ENCODE results near the gene PDXP. TPM values are rescaled to one million over a fixed set of nuclear protein-coding genes. Genes with fewer than 3 reads are reported as not detected.

Gene PDXP
- total RNA-seq, 1 donor from 2014 or later: 13.4 TPM

DNA sequence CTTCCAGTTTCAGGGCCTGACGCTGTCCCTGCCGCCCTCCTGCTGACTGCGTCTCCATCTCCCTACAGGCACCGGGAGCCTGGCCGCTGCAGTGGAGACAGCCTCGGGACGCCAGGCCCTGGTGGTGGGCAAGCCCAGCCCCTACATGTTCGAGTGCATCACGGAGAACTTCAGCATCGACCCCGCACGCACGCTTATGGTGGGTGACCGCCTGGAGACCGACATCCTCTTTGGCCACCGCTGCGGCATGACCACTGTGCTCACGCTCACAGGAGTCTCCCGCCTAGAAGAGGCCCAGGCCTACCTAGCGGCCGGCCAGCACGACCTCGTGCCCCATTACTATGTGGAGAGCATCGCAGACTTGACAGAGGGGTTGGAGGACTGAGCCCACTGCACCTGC, 7.0 kb downstream of the PDXP start:
- H3K9me3 Mint-ChIP-seq (ENCODE audit: unreplicated experiment): no peaks in the 10 kb centered on the region
- H3K36me3 Mint-ChIP-seq (ENCODE audit: low read depth, unreplicated experiment): peaks cover 5% of the 10 kb centered on the region
- no peak overlapping the region for H3K4me3 Mint-ChIP-seq (ENCODE audit: unreplicated experiment)
- peaks cover 5% of the 10 kb centered on the region for H3K27me3 Mint-ChIP-seq (ENCODE audit: unreplicated experiment)
- no peak overlapping the region for H3K27ac Mint-ChIP-seq (ENCODE audit: unreplicated experiment)
- TF ChIP-seq, protein P1, sequence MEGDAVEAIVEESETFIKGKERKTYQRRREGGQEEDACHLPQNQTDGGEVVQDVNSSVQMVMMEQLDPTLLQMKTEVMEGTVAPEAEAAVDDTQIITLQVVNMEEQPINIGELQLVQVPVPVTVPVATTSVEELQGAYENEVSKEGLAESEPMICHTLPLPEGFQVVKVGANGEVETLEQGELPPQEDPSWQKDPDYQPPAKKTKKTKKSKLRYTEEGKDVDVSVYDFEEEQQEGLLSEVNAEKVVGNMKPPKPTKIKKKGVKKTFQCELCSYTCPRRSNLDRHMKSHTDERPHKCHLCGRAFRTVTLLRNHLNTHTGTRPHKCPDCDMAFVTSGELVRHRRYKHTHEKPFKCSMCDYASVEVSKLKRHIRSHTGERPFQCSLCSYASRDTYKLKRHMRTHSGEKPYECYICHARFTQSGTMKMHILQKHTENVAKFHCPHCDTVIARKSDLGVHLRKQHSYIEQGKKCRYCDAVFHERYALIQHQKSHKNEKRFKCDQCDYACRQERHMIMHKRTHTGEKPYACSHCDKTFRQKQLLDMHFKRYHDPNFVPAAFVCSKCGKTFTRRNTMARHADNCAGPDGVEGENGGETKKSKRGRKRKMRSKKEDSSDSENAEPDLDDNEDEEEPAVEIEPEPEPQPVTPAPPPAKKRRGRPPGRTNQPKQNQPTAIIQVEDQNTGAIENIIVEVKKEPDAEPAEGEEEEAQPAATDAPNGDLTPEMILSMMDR (IDR thresholded peaks at IDR 0.05; ENCODE audit: unreplicated experiment): no peak
- DNase-seq (ENCODE audit: low spot score): no peak
- no peaks in the 10 kb centered on the region for H3K4me1 Mint-ChIP-seq (ENCODE audit: unreplicated experiment)

- Mint-ChIP-seq H3K9me3 (ENCODE audit: unreplicated experiment) (no peaks in the 10 kb centered on the region), H3K4me3 (ENCODE audit: unreplicated experiment) (no peak overlapping the region), H3K27ac (ENCODE audit: unreplicated experiment) (no peak overlapping the region), H3K27me3 (ENCODE audit: unreplicated experiment) (peaks cover 9% of the 10 kb centered on the region), H3K36me3 (ENCODE audit: low read depth, unreplicated experiment) (peaks cover 5% of the 10 kb centered on the region), H3K4me1 (ENCODE audit: unreplicated experiment) (no peaks in the 10 kb centered on the region)
- TF ChIP-seq, protein P1 (IDR thresholded peaks at IDR 0.05; ENCODE audit: unreplicated experiment): no peak
- DNase-seq (ENCODE audit: low spot score): no peak
Observed at GRCh38 chr22:37669586-37669985, 11.1 kb downstream of the PDXP start.

DNA sequence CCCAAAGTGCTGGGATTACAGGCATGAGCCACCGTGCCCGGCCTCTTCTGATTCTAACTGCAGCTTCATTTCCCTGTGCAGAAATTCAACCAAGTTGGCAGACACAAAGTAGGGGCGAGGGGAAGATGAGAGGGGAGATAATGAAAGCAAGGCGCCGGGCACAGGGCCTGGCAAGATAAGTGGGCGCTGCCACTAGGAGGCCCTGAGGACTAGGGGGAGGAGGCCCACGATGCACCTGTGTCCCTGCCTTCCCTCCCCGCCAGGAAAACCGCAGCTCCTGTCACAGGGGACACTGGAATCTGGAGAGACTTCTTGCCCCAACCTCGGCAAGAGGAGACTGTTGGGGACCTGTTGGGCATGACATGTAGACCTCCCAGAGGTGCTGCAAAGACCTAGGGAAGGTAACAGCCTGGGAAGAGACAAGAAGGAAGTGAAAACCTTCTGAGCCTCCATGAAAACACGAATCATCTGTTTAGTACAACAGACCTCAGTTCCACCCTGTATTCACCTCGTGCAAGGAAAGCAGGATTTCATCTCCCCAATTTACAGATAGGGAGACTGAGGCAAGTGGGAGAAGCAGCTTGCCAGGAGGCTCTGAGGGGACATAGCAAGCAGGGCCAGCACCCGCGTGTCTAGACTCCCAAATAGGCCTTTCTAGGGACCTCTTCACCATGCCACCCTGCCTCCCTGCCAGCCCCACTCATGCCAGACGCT, 13.8 kb downstream of the PDXP start:
- H3K9me3 Mint-ChIP-seq (ENCODE audit: unreplicated experiment): no peaks in the 10 kb centered on the region
- peaks cover 6% of the 10 kb centered on the region for H3K4me1 Mint-ChIP-seq (ENCODE audit: unreplicated experiment)
- no peak overlapping the region for H3K27ac Mint-ChIP-seq (ENCODE audit: unreplicated experiment)
- H3K36me3 Mint-ChIP-seq (ENCODE audit: low read depth, unreplicated experiment): no peaks in the 10 kb centered on the region
- TF ChIP-seq, protein P1 (IDR thresholded peaks at IDR 0.05; ENCODE audit: unreplicated experiment): no peak
- H3K27me3 Mint-ChIP-seq (ENCODE audit: unreplicated experiment): peaks cover 4% of the 10 kb centered on the region
- DNase-seq (ENCODE audit: low spot score): no peak
- no peak overlapping the region for H3K4me3 Mint-ChIP-seq (ENCODE audit: unreplicated experiment)

DNA sequence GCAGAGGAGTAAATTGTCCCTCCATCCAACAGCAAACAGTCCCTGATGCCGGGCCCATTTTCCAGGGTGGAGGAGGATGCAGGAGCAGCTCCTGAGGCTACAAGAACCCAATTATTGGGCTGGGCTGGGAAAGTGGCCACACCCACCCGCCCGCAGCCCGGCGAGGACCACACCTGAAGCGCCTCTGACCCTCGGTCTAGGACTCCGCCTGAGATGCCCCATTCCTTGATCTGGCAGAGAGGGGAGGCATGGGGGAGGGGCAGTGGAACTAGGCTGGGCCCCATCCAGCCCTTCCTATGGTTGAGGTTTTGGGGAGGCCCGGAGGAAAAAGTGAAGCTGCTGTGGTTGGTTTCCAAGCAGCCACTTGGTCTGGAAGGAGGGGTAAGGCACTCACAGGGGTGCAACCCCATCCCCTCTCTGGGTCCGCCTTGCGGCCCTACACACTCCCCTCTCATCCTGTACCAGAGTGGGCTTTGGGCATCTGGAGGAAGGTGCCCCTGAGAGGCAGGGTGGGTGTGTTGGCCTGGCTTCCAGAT, 14.5 kb downstream of the PDXP start:
- TF ChIP-seq, protein P1 (IDR thresholded peaks at IDR 0.05; ENCODE audit: unreplicated experiment): no peak
- Mint-ChIP-seq H3K27me3 (ENCODE audit: unreplicated experiment) (peaks cover 5% of the 10 kb centered on the region), H3K4me3 (ENCODE audit: unreplicated experiment) (no peak overlapping the region), H3K27ac (ENCODE audit: unreplicated experiment) (no peak overlapping the region), H3K9me3 (ENCODE audit: unreplicated experiment) (no peaks in the 10 kb centered on the region), H3K4me1 (ENCODE audit: unreplicated experiment) (peaks cover 6% of the 10 kb centered on the region), H3K36me3 (ENCODE audit: low read depth, unreplicated experiment) (no peaks in the 10 kb centered on the region)
- DNase-seq (ENCODE audit: low spot score): no peak

- Mint-ChIP-seq H3K4me1 (ENCODE audit: unreplicated experiment) (peaks cover 6% of the 10 kb centered on the region), H3K27me3 (ENCODE audit: unreplicated experiment) (peaks cover 6% of the 10 kb centered on the region), H3K27ac (ENCODE audit: unreplicated experiment) (no peak overlapping the region), H3K4me3 (ENCODE audit: unreplicated experiment) (no peak overlapping the region), H3K9me3 (ENCODE audit: unreplicated experiment) (no peaks in the 10 kb centered on the region), H3K36me3 (ENCODE audit: low read depth, unreplicated experiment) (no peaks in the 10 kb centered on the region)
- no peak for DNase-seq (ENCODE audit: low spot score)
- TF ChIP-seq, protein P1 (IDR thresholded peaks at IDR 0.05; ENCODE audit: unreplicated experiment): no peak
Observed at GRCh38 chr22:37674248-37674647, 15.7 kb downstream of the PDXP start.
